HepG2 (cell line): ENCODE results near the gene TRMT1L. TPM values are rescaled to one million over a fixed set of nuclear protein-coding genes. Genes with fewer than 3 reads are reported as not detected.

Experiments
- ATAC-seq: fragments of 200-7000 bp; cut with Tn5 transposase; 3 replicates; pipeline ENCODE4 v1.9.1; 2020; ENCODE audit warnings: mild to moderate bottlenecking, moderate library complexity
- BruUV-seq: library from RNA; stranded (reverse); fragments of 400-500 nt; replicated peaks from 2 replicates; lab custom pipeline; 2021; lab: Mats Ljungman, UMichigan
- CTCF ChIA-PET: fragments of 300-600 bp; formaldehyde crosslinking; extraction: SDS; loops from one replicate; lab custom pipeline; 2021; ENCODE audit warnings: low total read pairs, inconsistent platforms, low intra/inter-chr PET ratio; lab: Yijun Ruan, JAX
- POLR2A ChIA-PET: fragments of 350-600 bp; sonication (Branson Sonifier 250); formaldehyde crosslinking; loops from one replicate; lab custom pipeline; 2020; ENCODE audit warnings: antibody characterized with exemption, inconsistent platforms; lab: Yijun Ruan, JAX
- DNase-seq: peaks from one replicate; pipeline ENCODE4 v3.0.0-alpha.2; 2015; ENCODE audit warnings: low spot score
- FAIRE-seq: peaks from 3 replicates; lab custom pipeline; 2011; peaks lifted over from hg19 to GRCh38; lab: Jason Lieb, UNC
- H2AFZ ChIP-seq: one replicate; pipeline ENCODE4 v1.6.1; 2011; ENCODE audit warnings: low read length, inconsistent platforms
- H3K27ac ChIP-seq: fragments of 300-600 bp; 3 replicates; pipeline ENCODE4 v1.8.0; 2011; ENCODE audit warnings: mixed run types, mild to moderate bottlenecking, mixed read lengths, low read length, inconsistent platforms; ENCODE audit not compliant: insufficient read depth; ENCODE audit errors: extremely low read length
- H3K27me3 ChIP-seq, 2 experiments: fragments of 200-600 bp in 1 of 2; 2 replicates in 1 of 2; 3 replicates in 1 of 2; pipeline versions ENCODE4 v1.6.0 to v1.8.0; 2011; ENCODE audit warnings: low read length in 2 of 2, mild to moderate bottlenecking in 2 of 2, moderate library complexity in 2 of 2, inconsistent platforms in 1 of 2; ENCODE audit not compliant: insufficient read depth in 2 of 2, control insufficient read depth in 1 of 2
- H3K36me3 ChIP-seq, 2 experiments: fragments of 200-600 bp in 1 of 2; replicated peaks in 1 of 2; 2 replicates in 1 of 2; 3 replicates in 1 of 2; pipeline versions ENCODE4 v1.5.1 to v1.8.0; 2011; ENCODE audit warnings: low read length in 2 of 2, inconsistent platforms in 1 of 2; ENCODE audit not compliant: insufficient read depth in 2 of 2, control insufficient read depth in 1 of 2
- H3K4me1 ChIP-seq: 2 replicates; pipeline ENCODE4 v1.5.1; 2012; ENCODE audit warnings: low read length, inconsistent platforms; ENCODE audit not compliant: insufficient read depth
- H3K4me2 ChIP-seq: 2 replicates; pipeline ENCODE4 v1.6.0; 2011; ENCODE audit warnings: low read depth, low read length, inconsistent platforms
- H3K4me3 ChIP-seq, 3 experiments: fragments of 200-600 bp in 1 of 3; sonication (generic), shearing (Covaris generic) in 1 of 3; replicated peaks in 1 of 3; 2 replicates each; pipeline ENCODE4 v1.5.1; 2011 to 2016; ENCODE audit warnings: low read length in 3 of 3, inconsistent platforms in 2 of 3, low read depth in 2 of 3, mild to moderate bottlenecking in 2 of 3, control low read depth in 1 of 3, mixed read lengths in 1 of 3; ENCODE audit not compliant: insufficient read depth in 1 of 3
- H3K79me2 ChIP-seq: one replicate; pipeline ENCODE4 v1.6.1; 2011; ENCODE audit warnings: low read length, inconsistent platforms; ENCODE audit not compliant: insufficient read depth
- H3K9ac ChIP-seq: 2 replicates; pipeline ENCODE4 v1.6.0; 2011; ENCODE audit warnings: mild to moderate bottlenecking, low read depth, low read length, inconsistent platforms; ENCODE audit not compliant: insufficient read depth
- H3K9me3 ChIP-seq: 2 replicates; pipeline ENCODE4 v1.5.1; 2012; ENCODE audit warnings: mild to moderate bottlenecking, low read length
- H4K20me1 ChIP-seq: 2 replicates; pipeline ENCODE4 v1.6.0; 2011; ENCODE audit warnings: inconsistent platforms, mild to moderate bottlenecking, low read length, moderate library complexity; ENCODE audit not compliant: insufficient read depth
- AGO1 ChIP-seq: fragments of 200-400 bp; formaldehyde crosslinking; IDR thresholded peaks from 2 replicates; pipeline ENCODE4 v1.6.1; 2017; ENCODE audit warnings: mild to moderate bottlenecking, low read depth, low read length, moderate library complexity; ENCODE audit not compliant: poor library complexity, severe bottlenecking
- DMTF1 ChIP-seq: sonication (generic); formaldehyde crosslinking; IDR thresholded peaks from 2 replicates; pipeline ENCODE4 v1.4.0; 2020; ENCODE audit warnings: mild to moderate bottlenecking, missing genetic modification reagents
- ELF1 ChIP-seq: sonication (generic); formaldehyde crosslinking; IDR thresholded peaks from 2 replicates; pipeline ENCODE4 v1.4.0; 2020; ENCODE audit warnings: missing genetic modification reagents
- FOXO4 ChIP-seq: sonication (generic); formaldehyde crosslinking; conservative IDR thresholded peaks from 2 replicates; pipeline ENCODE4 v1.8.1; 2023; ENCODE audit warnings: missing genetic modification reagents
- GZF1 ChIP-seq: sonication (generic); formaldehyde crosslinking; IDR thresholded peaks from 2 replicates; pipeline ENCODE4 v1.5.1; 2020; ENCODE audit warnings: mild to moderate bottlenecking, missing genetic modification reagents
- MBNL3 ChIP-seq: fragments of 250-450 bp; sonication (Bioruptor Pico); conservative IDR thresholded peaks from 2 replicates; pipeline ENCODE4 v1.8.0; 2022; ENCODE audit warnings: mild to moderate bottlenecking, inconsistent platforms
- NFE2 ChIP-seq: sonication (generic); formaldehyde crosslinking; IDR thresholded peaks from 2 replicates; pipeline ENCODE4 v1.4.0; 2020; ENCODE audit warnings: missing genetic modification reagents
- PREB ChIP-seq: sonication (generic); formaldehyde crosslinking; IDR thresholded peaks from 2 replicates; pipeline ENCODE4 v1.4.0; 2020; ENCODE audit warnings: missing genetic modification reagents
- PRPF4 ChIP-seq: fragments of 200-400 bp; formaldehyde crosslinking; IDR thresholded peaks from 2 replicates; pipeline ENCODE4 v1.6.1; 2016; ENCODE audit warnings: low read length, low read depth; ENCODE audit not compliant: poor library complexity, severe bottlenecking
- SNRNP70 ChIP-seq: fragments of 200-400 bp; formaldehyde crosslinking; IDR thresholded peaks from 2 replicates; pipeline ENCODE4 v1.6.1; 2017; ENCODE audit warnings: mild to moderate bottlenecking, low read depth, low read length, moderate library complexity
- SP140L ChIP-seq: sonication (generic); formaldehyde crosslinking; IDR thresholded peaks from 2 replicates; pipeline ENCODE4 v1.4.0; 2020; ENCODE audit warnings: missing genetic modification reagents, borderline replicate concordance
- TAF15 ChIP-seq: fragments of 200-400 bp; formaldehyde crosslinking; IDR thresholded peaks from one replicate; pipeline ENCODE4 v1.6.1; 2018; ENCODE audit warnings: mild to moderate bottlenecking, low read depth, low read length; ENCODE audit not compliant: poor library complexity, severe bottlenecking
- TEAD3 ChIP-seq: optimal IDR thresholded peaks from 2 replicates; pipeline ENCODE3; 2016; ENCODE audit warnings: borderline replicate concordance
- ZNF557 ChIP-seq: sonication (generic); formaldehyde crosslinking; IDR thresholded peaks from 2 replicates; pipeline ENCODE4 v1.4.0; 2020; ENCODE audit warnings: missing genetic modification reagents
- ZNF562 ChIP-seq: sonication (generic); formaldehyde crosslinking; IDR thresholded peaks from 2 replicates; pipeline ENCODE4 v1.8.0; 2022; ENCODE audit warnings: missing genetic modification reagents, borderline replicate concordance
- ZNF614 ChIP-seq: IDR thresholded peaks from 2 replicates; pipeline ENCODE4 v1.6.1; 2018; ENCODE audit warnings: missing biosample characterization, missing genetic modification reagents, inconsistent platforms, borderline replicate concordance
- ZNF891 ChIP-seq: sonication (generic); formaldehyde crosslinking; IDR thresholded peaks from 2 replicates; pipeline ENCODE4 v1.5.0; 2020; ENCODE audit warnings: mild to moderate bottlenecking, missing genetic modification reagents
- WGBS: methylation state at CpG from one replicate; pipeline ENCODE4 v1.1.6; 2017; ENCODE audit warnings: low lambda C conversion rate; 5-methylcytosine and 5-hydroxymethylcytosine counted together
- in situ Hi-C: cut with HindIII; loops from 2 replicates; pipeline ENCODE4 v1.10.0; 2017; ENCODE audit warnings: low pct_unique_long_range_greater_than_20kb; ENCODE audit not compliant: extremely low pct_ligation_motif_present
- intact Hi-C: fragments of 100-400 bp; cut with micrococcal nuclease; formaldehyde crosslinking; loops from one replicate; pipeline ENCODE4 v1.10.0; 2022; ENCODE audit not compliant: unreplicated experiment
- polyA plus RNA-seq, 8 experiments: library from polyadenylated mRNA; depleted of rRNA in 3 of 8; stranded (reverse) in 7 of 8; unstranded in 1 of 8; fragments of >200 nt; fragmentation: Illumina TruSeq in 4 of 8; extraction: Trizol in 4 of 8; gene quantifications; 2 replicates each; pipeline versions ENCODE4 v1.2.1 to v1.2.3, GENCODE V29; 2011 to 2016; ENCODE audit warnings: low read depth in 4 of 8, missing spikeins in 1 of 8, mixed read lengths in 1 of 8; ENCODE audit not compliant: insufficient read depth in 1 of 8
- total RNA-seq, 5 experiments: library from RNA; depleted of rRNA; stranded (reverse); fragments of >200 nt; fragmentation: Illumina TruSeq; extraction: Trizol; gene quantifications; 2 replicates each; pipeline ENCODE4 v1.2.3, GENCODE V29; 2016; ENCODE audit warnings: low read depth in 1 of 5

TRMT1L gene
- total and polyA plus RNA-seq, 2 of the 13 experiments (the other 11 are each of a cell fraction or from before 2014, with no cell fraction given) = 17.9 to 19.2 TPM

- no peaks in the 10 kb centered on the region for H3K27me3 ChIP-seq
- intact Hi-C loops (no loop called here), in situ Hi-C loops (no loop called here)
- no peak for TF ChIP-seq ZNF557 (CRISPR knock-in tag)
- TF ChIP-seq SNRNP70 = no peak
- TF ChIP-seq PRPF4 = no peak
- TF ChIP-seq GZF1 = no peak
- no peak for TF ChIP-seq DMTF1
- TF ChIP-seq ZNF614 (CRISPR knock-in tag) = no peak
- no peak for TF ChIP-seq ZNF891
- no peak for TF ChIP-seq TEAD3 (CRISPR knock-in tag)
- no peak for TF ChIP-seq FOXO4
- TF ChIP-seq TAF15 = no peak
- no peak for TF ChIP-seq ELF1 (CRISPR knock-in tag)
- TF ChIP-seq MBNL3 (CRISPR knock-in tag) = no peak
- TF ChIP-seq AGO1 = no peak
- TF ChIP-seq PREB (CRISPR knock-in tag) = no peak
- TF ChIP-seq NFE2 (CRISPR knock-in tag) = no peak
- no peak for TF ChIP-seq SP140L (CRISPR knock-in tag)
- no peak for TF ChIP-seq ZNF562 (CRISPR knock-in tag)
- no peaks in the 10 kb centered on the region for H3K79me2 ChIP-seq
- H3K9ac ChIP-seq = no peak overlapping the region
- H3K36me3 ChIP-seq = peaks cover 2 to 32% of the 10 kb centered on the region in 2 experiments
- H3K4me2 ChIP-seq = no peak overlapping the region
- H2AFZ ChIP-seq = no peak overlapping the region
- ChIA-PET CTCF (no interaction called here), POLR2A (no interaction called here)
- H3K4me3 ChIP-seq = no peak overlapping the region
- no TSS peak for BruUV-seq
- DNase-seq (no peak), ATAC-seq (no peak), FAIRE-seq (no peak)
- H4K20me1 ChIP-seq = no peaks in the 10 kb centered on the region
- H3K4me1 ChIP-seq = no peaks in the 10 kb centered on the region
- H3K9me3 ChIP-seq = no peaks in the 10 kb centered on the region
- no peak overlapping the region for H3K27ac ChIP-seq
- 96% methylated on average over 2 of the region's 2 CpGs for WGBS
These were observed 60.2 kb downstream of the TRMT1L start for GRCh38 chr1:185096531-185096930.
